Endodermal cell (in vitro differentiated cells): ENCODE results near the gene CARD8. TPM values are rescaled to one million over a fixed set of nuclear protein-coding genes. Genes with fewer than 3 reads are reported as not detected.

Source experiments
- DNase-seq: peaks from one replicate; pipeline ENCODE4 v3.0.0-alpha.2; 2017
- H3K27ac ChIP-seq: 2 replicates; pipeline ENCODE4 v1.5.1; 2013; ENCODE audit warnings: mild to moderate bottlenecking, low read depth, low read length, moderate library complexity
- H3K27me3 ChIP-seq: 2 replicates; pipeline ENCODE4 v1.6.1; 2013; ENCODE audit warnings: mild to moderate bottlenecking, low read length, moderate library complexity; ENCODE audit not compliant: insufficient read depth, control insufficient read depth, poor library complexity, severe bottlenecking
- H3K36me3 ChIP-seq: 2 replicates; pipeline ENCODE4 v1.7.0; 2013; ENCODE audit warnings: mild to moderate bottlenecking, low read length, moderate library complexity; ENCODE audit not compliant: control insufficient read depth, insufficient read depth
- H3K4me1 ChIP-seq: one replicate; pipeline ENCODE4 v1.7.0; 2013; ENCODE audit warnings: low read length; ENCODE audit not compliant: control insufficient read depth, insufficient read depth
- H3K4me3 ChIP-seq: 2 replicates; pipeline ENCODE4 v1.5.1; 2013; ENCODE audit warnings: mild to moderate bottlenecking, low read length, moderate library complexity
- H3K9ac ChIP-seq: 2 replicates; pipeline ENCODE4 v1.6.1; 2013; ENCODE audit warnings: mild to moderate bottlenecking, low read length, moderate library complexity; ENCODE audit not compliant: poor library complexity, severe bottlenecking; ENCODE audit errors: extremely low read depth
- H3K9me3 ChIP-seq: 2 replicates; pipeline ENCODE4 v1.6.1; 2013; ENCODE audit warnings: mild to moderate bottlenecking, low read length, moderate library complexity; ENCODE audit not compliant: control insufficient read depth
- H3K27ac Mint-ChIP-seq: 2 replicates; pipeline ENCODE4 v1.8.0; 2020; ENCODE audit warnings: mixed read lengths
- H3K27me3 Mint-ChIP-seq: 2 replicates; pipeline ENCODE4 v1.8.0; 2021; ENCODE audit warnings: mild to moderate bottlenecking, mixed read lengths; ENCODE audit not compliant: insufficient read depth
- H3K36me3 Mint-ChIP-seq: 2 replicates; pipeline ENCODE4 v1.8.0; 2020; ENCODE audit warnings: low read depth, mixed read lengths
- H3K4me1 Mint-ChIP-seq: 2 replicates; pipeline ENCODE4 v1.8.0; 2020; ENCODE audit warnings: mixed read lengths
- H3K4me3 Mint-ChIP-seq: 2 replicates; pipeline ENCODE4 v1.8.0; 2020; ENCODE audit warnings: mild to moderate bottlenecking, moderate library complexity, mixed read lengths
- H3K9me3 Mint-ChIP-seq: 2 replicates; pipeline ENCODE4 v1.8.0; 2020; ENCODE audit warnings: mild to moderate bottlenecking, mixed read lengths
- WGBS, 2 experiments: methylation state at CpG; one replicate each; pipeline versions ENCODE4 v1.1.5 to v1.1.7; 2013; ENCODE audit warnings: missing lambda C conversion rate in 2 of 2, mixed read lengths in 1 of 2; ENCODE audit not compliant: insufficient coverage in 1 of 2, insufficient read length in 1 of 2; 5-methylcytosine and 5-hydroxymethylcytosine counted together
- total RNA-seq, 2 donors: library from RNA; stranded (reverse); fragmentation: NEBNext Ultra II Directional in 1 of 2; extraction: Animal tissue kit (Norgen Biotek cat#: 25700) in 1 of 2; gene quantifications; 2 replicates in 1 of 2; 3 replicates in 1 of 2; pipeline ENCODE4 v1.2.1, GENCODE V29; 2021
- TF ChIP-seq, protein P1 (sequence below): fragments of 200-600 bp; sonication (generic); conservative IDR thresholded peaks from 2 replicates; pipeline ENCODE4 v1.5.0; 2021; ENCODE audit warnings: antibody characterized with exemption, mild to moderate bottlenecking

The CARD8 gene
- total RNA-seq, 2 donors from 2014 or later = 34.0 to 44.6 TPM

DNA sequence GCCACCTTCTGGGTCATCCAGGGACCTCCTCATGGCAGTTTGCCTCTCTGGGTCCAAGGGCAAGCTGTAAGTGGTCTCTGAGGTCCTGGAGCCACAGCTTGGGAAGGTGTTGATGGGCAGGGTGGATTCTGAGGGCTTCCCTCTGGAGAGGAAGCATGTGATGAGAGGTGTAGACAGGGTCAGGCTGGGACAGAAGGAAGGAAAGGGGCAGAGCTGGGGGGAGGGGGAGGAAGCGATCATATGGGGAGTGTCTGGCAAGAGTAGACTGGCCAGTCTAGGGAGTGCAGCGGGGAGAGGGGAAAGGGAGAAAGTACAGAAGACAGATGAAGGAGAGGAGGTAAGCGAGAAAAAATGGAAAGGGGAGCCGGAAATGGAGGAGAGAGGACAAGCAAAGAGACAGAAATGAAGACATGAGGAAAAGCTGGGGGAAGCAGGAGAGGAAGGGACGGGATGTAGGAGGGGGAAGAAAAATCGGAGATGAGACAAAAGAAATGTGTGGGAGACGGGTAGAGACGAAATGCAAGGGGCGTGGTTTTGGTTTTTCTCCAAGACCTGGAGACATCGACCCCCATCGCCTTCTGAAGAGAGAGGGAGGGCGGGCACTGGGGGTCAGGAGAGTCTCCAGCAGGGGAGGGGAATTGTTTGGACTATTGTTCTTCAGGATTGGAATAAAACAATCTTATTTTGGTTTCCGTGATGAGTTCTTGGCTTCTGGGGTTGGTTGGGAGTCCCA, 58.6 kb downstream of the CARD8 start:
- no peaks in the 10 kb centered on the region for H3K4me1 Mint-ChIP-seq
- peak; percentile 20 for DNase-seq
- Histone ChIP-seq H3K9me3 (no peaks in the 10 kb centered on the region), H3K4me1 (no peaks in the 10 kb centered on the region), H3K9ac (no peak overlapping the region), H3K27ac (no peak overlapping the region), H3K27me3 (no peaks in the 10 kb centered on the region), H3K4me3 (no peak overlapping the region), H3K36me3 (no peaks in the 10 kb centered on the region)
- H3K27ac Mint-ChIP-seq = no peak overlapping the region
- WGBS, 2 experiments = 89 to 90% methylated on average over 11 to 13 of the region's 13 CpGs
- TF ChIP-seq, protein P1, sequence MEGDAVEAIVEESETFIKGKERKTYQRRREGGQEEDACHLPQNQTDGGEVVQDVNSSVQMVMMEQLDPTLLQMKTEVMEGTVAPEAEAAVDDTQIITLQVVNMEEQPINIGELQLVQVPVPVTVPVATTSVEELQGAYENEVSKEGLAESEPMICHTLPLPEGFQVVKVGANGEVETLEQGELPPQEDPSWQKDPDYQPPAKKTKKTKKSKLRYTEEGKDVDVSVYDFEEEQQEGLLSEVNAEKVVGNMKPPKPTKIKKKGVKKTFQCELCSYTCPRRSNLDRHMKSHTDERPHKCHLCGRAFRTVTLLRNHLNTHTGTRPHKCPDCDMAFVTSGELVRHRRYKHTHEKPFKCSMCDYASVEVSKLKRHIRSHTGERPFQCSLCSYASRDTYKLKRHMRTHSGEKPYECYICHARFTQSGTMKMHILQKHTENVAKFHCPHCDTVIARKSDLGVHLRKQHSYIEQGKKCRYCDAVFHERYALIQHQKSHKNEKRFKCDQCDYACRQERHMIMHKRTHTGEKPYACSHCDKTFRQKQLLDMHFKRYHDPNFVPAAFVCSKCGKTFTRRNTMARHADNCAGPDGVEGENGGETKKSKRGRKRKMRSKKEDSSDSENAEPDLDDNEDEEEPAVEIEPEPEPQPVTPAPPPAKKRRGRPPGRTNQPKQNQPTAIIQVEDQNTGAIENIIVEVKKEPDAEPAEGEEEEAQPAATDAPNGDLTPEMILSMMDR = no peak
- peaks cover 6% of the 10 kb centered on the region for H3K36me3 Mint-ChIP-seq
- H3K4me3 Mint-ChIP-seq = no peak overlapping the region
- H3K27me3 Mint-ChIP-seq = peaks cover 15% of the 10 kb centered on the region
- H3K9me3 Mint-ChIP-seq = no peaks in the 10 kb centered on the region

DNA sequence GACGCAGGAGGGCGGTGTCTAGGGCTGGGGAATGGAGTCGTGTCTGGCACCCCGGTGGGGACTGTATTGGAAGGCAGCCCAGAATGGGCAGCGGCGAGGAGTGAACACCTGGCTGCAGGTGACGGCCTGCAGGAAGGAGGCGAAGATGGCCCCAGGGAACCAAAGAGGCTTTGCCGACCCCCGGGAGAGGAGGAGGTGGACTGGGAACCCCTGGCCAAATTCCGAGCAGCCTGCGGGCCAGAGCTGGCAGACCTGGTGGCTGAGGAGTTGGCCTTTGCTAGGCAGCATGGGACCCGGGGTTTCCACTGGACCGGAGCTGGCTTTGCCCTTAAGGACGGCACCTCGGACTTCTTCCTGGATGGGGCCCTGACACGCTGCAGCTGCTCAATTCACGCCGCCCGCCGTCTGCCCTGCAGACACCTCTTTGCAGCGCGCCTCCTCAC, 59.4 kb downstream of the CARD8 start:
- TF ChIP-seq, protein P1 = no peak
- H3K27ac Mint-ChIP-seq = no peak overlapping the region
- WGBS, 2 experiments = 93 to 95% methylated on average over 18 to 23 of the region's 23 CpGs

GRCh38 chr19:48194844-48195830, 60.6 kb downstream of the CARD8 start:
- Histone ChIP-seq H3K4me1 (no peaks in the 10 kb centered on the region), H3K27ac (no peak overlapping the region), H3K9me3 (peaks cover 3% of the 10 kb centered on the region), H3K36me3 (no peaks in the 10 kb centered on the region), H3K9ac (no peak overlapping the region), H3K27me3 (no peaks in the 10 kb centered on the region), H3K4me3 (no peak overlapping the region)
- WGBS, 2 experiments = 96 to 97% methylated on average over 65 to 95 of the region's 95 CpGs
- Mint-ChIP-seq H3K9me3 (peaks cover 4% of the 10 kb centered on the region), H3K4me3 (no peak overlapping the region), H3K27ac (no peak overlapping the region), H3K36me3 (peaks cover 17% of the 10 kb centered on the region), H3K4me1 (no peaks in the 10 kb centered on the region), H3K27me3 (peaks cover 13% of the 10 kb centered on the region)
- TF ChIP-seq, protein P1 = no peak
- no peak for DNase-seq

More for the DNA sequence above, 59.4 kb downstream of the CARD8 start:
- peaks cover 15% of the 10 kb centered on the region for H3K27me3 Mint-ChIP-seq
- Histone ChIP-seq H3K36me3 (no peaks in the 10 kb centered on the region), H3K27me3 (no peaks in the 10 kb centered on the region), H3K9me3 (no peaks in the 10 kb centered on the region), H3K27ac (no peak overlapping the region), H3K4me1 (no peaks in the 10 kb centered on the region), H3K9ac (no peak overlapping the region), H3K4me3 (no peak overlapping the region)
- peaks cover 9% of the 10 kb centered on the region for H3K36me3 Mint-ChIP-seq
- no peaks in the 10 kb centered on the region for H3K4me1 Mint-ChIP-seq
- no peaks in the 10 kb centered on the region for H3K9me3 Mint-ChIP-seq
- peak; percentile 42 for DNase-seq
- H3K4me3 Mint-ChIP-seq = no peak overlapping the region
